C4-2B (cell line): ENCODE data around the gene PTPRZ1.

ENCODE experiments used
- H3K27ac ChIP-seq: fragments of 450-650 bp; 2 replicates; pipeline ENCODE4 v1.5.1; 2017
- ZFX ChIP-seq: fragments of 450-650 bp; IDR thresholded peaks from 2 replicates; pipeline ENCODE4 v1.6.1; 2017
- TF ChIP-seq, protein P1 (sequence below): fragments of 450-650 bp; conservative IDR thresholded peaks from 2 replicates; pipeline ENCODE4 v1.5.1; 2017; ENCODE audit warnings: mild to moderate bottlenecking

Gene PTPRZ1

DNA sequence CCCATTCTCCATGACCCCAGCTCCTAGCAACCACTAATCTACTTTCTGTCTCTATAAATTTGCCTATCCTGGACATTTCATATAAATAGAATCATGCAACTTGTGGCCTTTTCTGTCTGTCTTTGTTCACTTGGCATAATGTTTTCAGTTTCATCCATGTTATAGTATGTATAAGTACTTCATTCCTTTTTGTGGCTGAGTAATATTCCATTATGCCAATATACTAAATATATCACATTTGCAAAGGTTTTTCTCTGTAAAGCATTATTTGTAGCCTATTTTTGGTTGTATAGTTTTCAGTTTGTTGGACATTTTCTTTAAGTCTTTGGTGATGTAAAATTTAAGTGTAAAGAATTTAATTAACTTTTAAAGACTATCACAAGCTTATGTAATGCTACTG lies 2.2 kb downstream of the PTPRZ1 start:
- no peak overlapping the region for H3K27ac ChIP-seq
- TF ChIP-seq ZFX = no peak
- TF ChIP-seq, protein P1, sequence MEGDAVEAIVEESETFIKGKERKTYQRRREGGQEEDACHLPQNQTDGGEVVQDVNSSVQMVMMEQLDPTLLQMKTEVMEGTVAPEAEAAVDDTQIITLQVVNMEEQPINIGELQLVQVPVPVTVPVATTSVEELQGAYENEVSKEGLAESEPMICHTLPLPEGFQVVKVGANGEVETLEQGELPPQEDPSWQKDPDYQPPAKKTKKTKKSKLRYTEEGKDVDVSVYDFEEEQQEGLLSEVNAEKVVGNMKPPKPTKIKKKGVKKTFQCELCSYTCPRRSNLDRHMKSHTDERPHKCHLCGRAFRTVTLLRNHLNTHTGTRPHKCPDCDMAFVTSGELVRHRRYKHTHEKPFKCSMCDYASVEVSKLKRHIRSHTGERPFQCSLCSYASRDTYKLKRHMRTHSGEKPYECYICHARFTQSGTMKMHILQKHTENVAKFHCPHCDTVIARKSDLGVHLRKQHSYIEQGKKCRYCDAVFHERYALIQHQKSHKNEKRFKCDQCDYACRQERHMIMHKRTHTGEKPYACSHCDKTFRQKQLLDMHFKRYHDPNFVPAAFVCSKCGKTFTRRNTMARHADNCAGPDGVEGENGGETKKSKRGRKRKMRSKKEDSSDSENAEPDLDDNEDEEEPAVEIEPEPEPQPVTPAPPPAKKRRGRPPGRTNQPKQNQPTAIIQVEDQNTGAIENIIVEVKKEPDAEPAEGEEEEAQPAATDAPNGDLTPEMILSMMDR = no peak

DNA sequence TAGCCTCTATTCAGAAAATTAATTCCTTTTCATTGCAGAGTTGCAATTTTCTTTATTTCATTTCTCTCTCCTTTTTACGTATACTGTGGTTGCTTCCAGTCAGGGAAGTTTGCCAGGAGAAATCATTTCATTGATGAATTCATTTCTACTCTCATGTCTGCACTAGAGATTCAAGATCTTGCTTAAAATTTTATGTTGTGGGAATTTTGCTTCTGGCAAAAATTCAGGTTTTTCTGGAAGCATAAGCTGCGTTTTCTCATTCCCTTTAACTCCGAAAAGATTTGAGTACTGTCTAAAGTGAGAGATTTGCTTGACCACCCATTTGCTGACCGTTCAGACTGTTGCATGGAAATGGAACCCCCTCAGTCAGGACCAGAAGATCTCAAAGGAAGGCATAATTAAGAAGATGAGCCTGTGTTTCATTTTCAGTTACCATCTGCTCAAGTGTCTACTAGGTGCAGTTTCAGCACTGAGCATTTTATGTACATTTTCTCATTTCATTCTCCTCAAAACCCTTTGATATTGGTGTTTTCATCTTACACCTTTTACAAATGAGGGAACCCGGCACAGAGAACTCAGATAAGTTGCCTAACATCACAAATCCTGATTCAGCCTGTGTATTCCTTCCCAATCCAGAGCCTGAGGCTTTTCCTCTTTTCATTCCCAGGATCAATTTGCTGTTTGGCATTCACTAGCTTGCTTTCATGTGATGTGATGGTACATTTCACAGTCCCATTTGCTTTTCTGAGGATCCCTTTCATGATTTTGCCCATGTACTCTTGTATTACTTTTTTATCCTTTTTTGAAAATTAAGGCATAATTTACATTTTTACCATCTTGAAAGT lies 3.9 kb downstream of the PTPRZ1 start:
- no peak overlapping the region for H3K27ac ChIP-seq
- TF ChIP-seq, protein P1 = no peak
- TF ChIP-seq ZFX = no peak

DNA sequence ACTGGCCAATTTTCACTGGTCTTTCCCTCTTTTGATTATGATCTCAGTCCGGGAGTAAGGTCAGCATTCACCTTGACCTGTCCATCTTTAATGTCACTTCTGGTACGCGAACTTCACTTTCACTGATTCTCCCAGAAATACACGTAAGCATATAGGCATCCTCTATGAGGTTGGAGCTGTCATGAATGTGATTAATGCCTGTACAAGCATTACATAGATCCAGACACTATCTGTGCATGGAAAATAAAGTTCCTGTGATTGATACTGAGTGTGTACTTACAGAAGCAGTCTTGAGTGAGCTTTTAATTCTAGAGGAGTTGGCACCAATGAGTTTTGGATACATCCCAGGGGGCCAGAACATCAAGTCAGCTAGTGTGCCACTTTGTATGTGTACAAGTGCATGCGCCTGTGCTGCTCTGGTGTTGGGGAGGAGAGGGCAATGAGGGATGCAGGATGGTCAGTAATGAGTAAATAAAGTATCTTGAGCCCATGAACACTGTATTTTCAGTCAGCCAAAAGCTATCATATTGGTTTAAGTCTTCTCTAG lies 6.0 kb downstream of the PTPRZ1 start:
- TF ChIP-seq, protein P1 = no peak
- TF ChIP-seq ZFX = no peak
- H3K27ac ChIP-seq = no peak overlapping the region

DNA sequence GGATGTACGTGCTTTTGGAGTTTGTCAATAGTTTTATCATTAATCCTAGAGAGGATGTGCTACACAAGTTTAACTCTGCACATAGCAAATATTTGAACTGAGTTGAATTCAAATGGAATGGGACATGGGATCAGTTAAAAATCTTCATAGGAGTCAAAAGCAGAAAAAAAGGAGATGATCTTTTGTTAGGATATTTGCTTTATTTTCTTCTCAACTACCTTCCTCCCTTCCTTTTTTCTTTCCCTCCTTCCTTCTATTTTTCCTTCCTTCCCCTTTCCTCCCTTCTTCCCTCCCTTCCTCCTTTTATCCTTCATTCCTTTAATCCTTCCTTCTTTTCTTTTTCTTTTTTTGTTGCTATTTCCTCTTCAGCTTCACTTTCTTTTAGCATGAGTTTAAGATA lies 6.6 kb downstream of the PTPRZ1 start:
- H3K27ac ChIP-seq = no peak overlapping the region
- TF ChIP-seq, protein P1 = no peak
- no peak for TF ChIP-seq ZFX

DNA sequence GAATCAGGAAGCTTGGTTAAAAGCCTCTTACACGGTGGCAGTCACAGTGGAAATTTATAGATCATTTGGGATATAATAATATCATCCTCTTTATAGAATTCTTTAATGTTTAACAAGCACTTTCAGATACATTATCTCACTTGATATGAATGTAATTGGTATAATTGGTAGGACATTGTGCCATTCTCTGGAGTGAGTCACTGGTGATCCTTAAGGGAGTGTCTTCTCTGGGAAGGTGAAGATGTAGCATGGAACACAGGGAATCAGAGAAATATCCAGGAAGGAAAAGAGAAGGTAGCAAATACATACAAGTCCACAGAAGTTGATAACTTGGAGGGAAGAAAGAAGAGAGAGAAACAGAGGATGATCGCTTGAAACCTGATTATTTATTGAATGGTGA lies 9.8 kb downstream of the PTPRZ1 start:
- TF ChIP-seq, protein P1 = no peak
- TF ChIP-seq ZFX = no peak
- H3K27ac ChIP-seq = no peak overlapping the region

DNA sequence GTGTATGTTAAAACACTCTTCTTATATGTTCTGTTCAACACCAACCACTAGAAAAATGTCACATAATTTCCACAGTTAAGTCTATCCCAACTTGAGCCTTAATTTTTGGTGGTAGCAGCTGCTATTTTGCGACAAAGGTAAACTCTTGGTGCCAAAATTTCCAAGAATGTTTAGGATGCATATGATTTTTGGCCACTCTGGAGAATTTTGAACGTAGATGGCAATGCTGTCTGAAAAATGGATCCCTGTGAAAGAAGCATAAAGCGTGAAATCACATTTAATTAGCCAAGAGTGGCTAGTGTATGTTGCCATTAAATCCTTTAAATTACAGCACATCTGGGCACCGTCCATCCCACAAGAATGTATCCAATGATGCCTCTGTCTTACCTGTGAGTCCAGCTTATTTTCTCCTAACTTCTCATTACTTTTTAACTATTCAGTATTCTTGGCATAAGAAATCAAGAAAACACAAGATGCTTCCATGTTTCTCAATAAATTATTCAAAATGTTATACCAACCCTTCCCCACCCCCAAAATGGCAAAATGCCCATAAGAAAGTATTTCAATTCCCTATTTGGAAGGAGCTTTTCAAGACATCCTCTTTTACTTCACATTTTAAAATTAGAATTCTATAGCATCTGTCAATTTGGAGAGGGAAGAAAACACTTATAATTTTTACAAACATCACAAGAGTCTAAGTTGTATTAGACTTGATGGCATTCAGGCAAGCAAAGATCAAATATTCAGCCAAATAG lies 12.4 kb downstream of the PTPRZ1 start:
- no peak overlapping the region for H3K27ac ChIP-seq
- TF ChIP-seq, protein P1 = no peak
- no peak for TF ChIP-seq ZFX

DNA sequence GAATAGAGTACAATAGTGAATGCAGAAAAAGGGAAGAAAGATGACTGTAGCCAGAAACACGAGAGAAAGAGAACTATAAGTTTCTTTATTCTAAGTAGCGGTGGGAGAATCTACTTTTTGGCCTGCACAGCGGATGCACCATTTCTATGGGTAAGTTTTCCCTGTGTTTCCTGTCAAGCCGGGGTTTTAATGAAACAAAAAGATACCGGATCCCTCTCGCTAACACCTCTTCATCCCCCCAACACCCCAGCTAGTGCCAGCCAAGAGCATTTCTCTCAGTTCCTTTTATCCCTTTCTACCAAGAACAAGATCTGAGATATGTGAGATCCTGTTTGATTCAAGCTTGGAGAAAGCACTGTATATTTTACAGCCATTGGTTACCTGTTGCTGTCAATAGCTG lies 14.7 kb downstream of the PTPRZ1 start:
- no peak overlapping the region for H3K27ac ChIP-seq
- TF ChIP-seq, protein P1 = no peak
- no peak for TF ChIP-seq ZFX
